Measurements from ENCODE around the gene GRIK1.

Gene GRIK1

GRCh38 chr21:29951911-29952310 lies 12.1 kb upstream of the GRIK1 start:
- Histone ChIP-seq H3F3A (ENCODE audit: control insufficient read depth, insufficient read depth) (no peaks in the 10 kb centered on the region), H3K27me3 (ENCODE audit: control insufficient read depth, low read length) (no peaks in the 10 kb centered on the region), H4K20me1 (ENCODE audit: control insufficient read depth, insufficient read depth, low read depth, low read length) (no peaks in the 10 kb centered on the region), H3K4me3 (ENCODE audit: low read length) (no peak overlapping the region), H3K36me3 (ENCODE audit: control insufficient read depth, low read length) (no peaks in the 10 kb centered on the region), H3K9me2 (replicated peaks; ENCODE audit: control insufficient read depth, low read length) (no peaks in the 10 kb centered on the region), H3K4me1 (ENCODE audit: control insufficient read depth, low read length) (no peaks in the 10 kb centered on the region), H3K9me3 (ENCODE audit: control insufficient read depth, insufficient read depth, low read length) (no peaks in the 10 kb centered on the region), H3K4me2 (ENCODE audit: low read length) (no peak overlapping the region), H3K27ac (ENCODE audit: low read depth, low read length) (no peak overlapping the region), H3K79me2 (ENCODE audit: control insufficient read depth, low read length) (no peaks in the 10 kb centered on the region)
- TF ChIP-seq CTCF (IDR thresholded peaks at IDR 0.05; ENCODE audit: low read depth, low read length, poor library complexity, severe bottlenecking) (no peak), EZH2phosphoT487 (IDR thresholded peaks at IDR 0.05; ENCODE audit: borderline replicate concordance, low read length) (no peak)

GRCh38 chr21:29949991-29950390 lies 10.2 kb upstream of the GRIK1 start:
- Histone ChIP-seq H4K20me1 (ENCODE audit: control insufficient read depth, insufficient read depth, low read depth, low read length) (no peaks in the 10 kb centered on the region), H3K9me3 (ENCODE audit: control insufficient read depth, insufficient read depth, low read length) (no peaks in the 10 kb centered on the region), H3K79me2 (ENCODE audit: control insufficient read depth, low read length) (no peaks in the 10 kb centered on the region), H3F3A (ENCODE audit: control insufficient read depth, insufficient read depth) (no peaks in the 10 kb centered on the region), H3K27me3 (ENCODE audit: control insufficient read depth, low read length) (no peaks in the 10 kb centered on the region), H3K27ac (ENCODE audit: low read depth, low read length) (no peak overlapping the region), H3K4me1 (ENCODE audit: control insufficient read depth, low read length) (no peaks in the 10 kb centered on the region), H3K9me2 (replicated peaks; ENCODE audit: control insufficient read depth, low read length) (no peaks in the 10 kb centered on the region), H3K4me3 (ENCODE audit: low read length) (no peak overlapping the region), H3K36me3 (ENCODE audit: control insufficient read depth, low read length) (no peaks in the 10 kb centered on the region), H3K4me2 (ENCODE audit: low read length) (no peak overlapping the region)
- TF ChIP-seq CTCF (IDR thresholded peaks at IDR 0.05; ENCODE audit: low read depth, low read length, poor library complexity, severe bottlenecking) (no peak), EZH2phosphoT487 (IDR thresholded peaks at IDR 0.05; ENCODE audit: borderline replicate concordance, low read length) (no peak)

GRCh38 chr21:29947119-29947518 lies 7.3 kb upstream of the GRIK1 start:
- Histone ChIP-seq H3K4me1 (ENCODE audit: control insufficient read depth, low read length) (no peaks in the 10 kb centered on the region), H3K4me3 (ENCODE audit: low read length) (no peak overlapping the region), H3K27ac (ENCODE audit: low read depth, low read length) (no peak overlapping the region), H3F3A (ENCODE audit: control insufficient read depth, insufficient read depth) (no peaks in the 10 kb centered on the region), H3K27me3 (ENCODE audit: control insufficient read depth, low read length) (no peaks in the 10 kb centered on the region), H3K4me2 (ENCODE audit: low read length) (no peak overlapping the region), H3K9me2 (replicated peaks; ENCODE audit: control insufficient read depth, low read length) (no peaks in the 10 kb centered on the region), H3K9me3 (ENCODE audit: control insufficient read depth, insufficient read depth, low read length) (no peaks in the 10 kb centered on the region; the same call in 1 of the 2 replicates), H4K20me1 (ENCODE audit: control insufficient read depth, insufficient read depth, low read depth, low read length) (no peaks in the 10 kb centered on the region), H3K79me2 (ENCODE audit: control insufficient read depth, low read length) (no peaks in the 10 kb centered on the region), H3K36me3 (ENCODE audit: control insufficient read depth, low read length) (no peaks in the 10 kb centered on the region)
- TF ChIP-seq CTCF (IDR thresholded peaks at IDR 0.05; ENCODE audit: low read depth, low read length, poor library complexity, severe bottlenecking): no peak
- TF ChIP-seq EZH2phosphoT487 (IDR thresholded peaks at IDR 0.05; ENCODE audit: borderline replicate concordance, low read length): no peak

GRCh38 chr21:29943885-29944284 lies 4.1 kb upstream of the GRIK1 start:
- Histone ChIP-seq H3K4me1 (ENCODE audit: control insufficient read depth, low read length) (no peaks in the 10 kb centered on the region), H3K4me2 (ENCODE audit: low read length) (no peak overlapping the region), H3K27ac (ENCODE audit: low read depth, low read length) (no peak overlapping the region), H3K79me2 (ENCODE audit: control insufficient read depth, low read length) (no peaks in the 10 kb centered on the region), H3F3A (ENCODE audit: control insufficient read depth, insufficient read depth) (no peaks in the 10 kb centered on the region), H4K20me1 (ENCODE audit: control insufficient read depth, insufficient read depth, low read depth, low read length) (no peaks in the 10 kb centered on the region), H3K27me3 (ENCODE audit: control insufficient read depth, low read length) (no peaks in the 10 kb centered on the region), H3K4me3 (ENCODE audit: low read length) (no peak overlapping the region), H3K36me3 (ENCODE audit: control insufficient read depth, low read length) (no peaks in the 10 kb centered on the region), H3K9me2 (replicated peaks; ENCODE audit: control insufficient read depth, low read length) (no peaks in the 10 kb centered on the region), H3K9me3 (ENCODE audit: control insufficient read depth, insufficient read depth, low read length) (no peaks in the 10 kb centered on the region; the same call in 1 of the 2 replicates)
- no peak for TF ChIP-seq EZH2phosphoT487 (IDR thresholded peaks at IDR 0.05; ENCODE audit: borderline replicate concordance, low read length)
- no peak for TF ChIP-seq CTCF (IDR thresholded peaks at IDR 0.05; ENCODE audit: low read depth, low read length, poor library complexity, severe bottlenecking)

All from DOHH2 (cell line).